ENCODE data around the gene MTX1.

DNA sequence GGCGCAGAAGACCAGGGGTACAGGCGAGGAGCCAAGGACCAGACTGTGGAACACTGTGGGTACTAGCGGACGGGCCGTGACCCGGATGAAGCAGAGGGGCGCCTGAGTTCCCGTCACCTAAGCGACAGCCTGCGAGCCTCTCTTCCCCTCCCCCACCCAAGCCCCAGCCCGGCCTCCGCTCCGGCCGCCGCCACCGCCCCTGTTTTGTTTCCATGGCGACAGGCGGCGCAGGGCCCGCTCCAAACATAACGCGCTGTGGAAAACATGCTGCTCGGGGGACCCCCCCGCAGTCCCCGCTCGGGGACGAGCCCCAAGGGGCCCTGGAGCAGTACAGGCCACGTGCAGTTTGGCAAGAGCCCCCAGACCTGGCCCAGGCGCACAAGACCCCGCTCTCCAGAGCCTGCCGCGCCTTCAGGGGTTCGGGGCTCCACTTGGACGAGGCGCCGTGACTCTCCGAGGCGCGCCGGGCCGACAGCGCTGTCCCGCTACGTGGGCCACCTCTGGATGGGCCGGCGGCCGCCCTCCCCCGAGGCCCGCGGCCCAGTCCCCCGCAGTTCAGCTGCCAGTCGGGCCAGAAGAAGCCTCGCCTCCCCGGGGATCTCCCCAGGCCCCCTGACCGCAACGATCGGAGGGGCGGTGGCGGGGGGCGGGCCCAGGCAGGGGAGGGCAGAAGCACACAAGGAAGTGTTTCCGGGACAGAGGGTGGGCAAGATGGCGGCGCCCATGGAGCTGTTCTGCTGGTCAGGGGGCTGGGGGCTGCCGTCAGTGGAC lies at the start of gene MTX1:
- TF ChIP-seq POLR2AphosphoS5 (IDR thresholded peaks at IDR 0.05) (peak; percentile 69 to 79 (median 70)), CTCF (IDR thresholded peaks at IDR 0.05) (no peak), POLR2A (IDR thresholded peaks at IDR 0.05) (peak; percentile 8)
